Hepatocyte (in vitro differentiated cells): ENCODE data around the gene OR2AG2. TPM values are rescaled to one million over a fixed set of nuclear protein-coding genes. Genes with fewer than 3 reads are reported as not detected.

Experiments used
- DNase-seq: peaks from one replicate; pipeline ENCODE4 v3.0.0-alpha.2; 2016; ENCODE audit warnings: low spot score
- H2AFZ ChIP-seq: fragments of 200-600 bp; sonication (generic); 2 replicates; pipeline ENCODE4 v1.6.0; 2016; ENCODE audit warnings: antibody characterized with exemption, mild to moderate bottlenecking
- H3K27ac ChIP-seq: fragments of 200-600 bp; sonication (generic); 2 replicates; pipeline ENCODE4 v1.5.1; 2016; ENCODE audit warnings: mild to moderate bottlenecking
- H3K27me3 ChIP-seq: fragments of 200-600 bp; sonication (generic); 2 replicates; pipeline ENCODE4 v1.6.1; 2016
- H3K36me3 ChIP-seq: fragments of 200-600 bp; sonication (generic); replicated peaks from 2 replicates; pipeline ENCODE4 v1.5.1; 2016; ENCODE audit warnings: low read depth; ENCODE audit not compliant: insufficient read depth
- H3K4me1 ChIP-seq: fragments of 200-600 bp; sonication (generic); 2 replicates; pipeline ENCODE4 v1.5.1; 2016; ENCODE audit warnings: mild to moderate bottlenecking, moderate library complexity; ENCODE audit not compliant: insufficient read depth
- H3K4me2 ChIP-seq: fragments of 200-600 bp; sonication (generic); 2 replicates; pipeline ENCODE4 v1.6.0; 2016
- H3K4me3 ChIP-seq: fragments of 200-600 bp; sonication (generic); 2 replicates; pipeline ENCODE4 v1.5.1; 2016; ENCODE audit warnings: mild to moderate bottlenecking
- H3K79me2 ChIP-seq: fragments of 200-600 bp; sonication (generic); 2 replicates; pipeline ENCODE4 v1.6.0; 2017; ENCODE audit warnings: mild to moderate bottlenecking
- H3K9me2 ChIP-seq: fragments of 200-600 bp; sonication (generic); replicated peaks from 2 replicates; pipeline ENCODE4 v1.6.0; 2017; ENCODE audit warnings: mild to moderate bottlenecking; ENCODE audit not compliant: insufficient read depth
- H3K9me3 ChIP-seq: fragments of 200-600 bp; sonication (generic); 2 replicates; pipeline ENCODE4 v1.5.1; 2016; ENCODE audit warnings: low read depth, mild to moderate bottlenecking
- H4K20me1 ChIP-seq: fragments of 200-600 bp; sonication (generic); 2 replicates; pipeline ENCODE4 v1.6.0; 2016; ENCODE audit warnings: mild to moderate bottlenecking; ENCODE audit not compliant: insufficient read depth, poor library complexity, severe bottlenecking
- EZH2 ChIP-seq: fragments of 200-600 bp; sonication (generic); IDR thresholded peaks from 2 replicates; pipeline ENCODE4 v1.6.1; 2016; ENCODE audit warnings: antibody characterized with exemption, mild to moderate bottlenecking, borderline replicate concordance
- EZH2phosphoT487 ChIP-seq: fragments of 200-600 bp; sonication (generic); IDR thresholded peaks from one replicate; pipeline ENCODE4 v1.6.1; 2018; ENCODE audit warnings: antibody characterized with exemption, mild to moderate bottlenecking, low read depth, moderate library complexity; ENCODE audit not compliant: unreplicated experiment, severe bottlenecking
- WGBS: methylation state at CpG from one replicate; pipeline ENCODE4 v1.1.6; 2016; ENCODE audit warnings: low lambda C conversion rate; ENCODE audit errors: missing lambda C conversion rate; 5-methylcytosine and 5-hydroxymethylcytosine counted together
- polyA plus RNA-seq: library from polyadenylated mRNA; unstranded; fragments of >200 nt; fragmentation: Nextera tagmentation; extraction: Ambion mirVana; gene quantifications from 2 replicates; pipeline ENCODE4 v1.2.1, GENCODE V29; 2016
- total RNA-seq: library from RNA; depleted of rRNA; stranded (reverse); fragments of >200 nt; gene quantifications from 2 replicates; pipeline ENCODE4 v1.2.3, GENCODE V29; 2014
- TF ChIP-seq, protein P1 (sequence below): fragments of 200-600 bp; sonication (generic); IDR thresholded peaks from 2 replicates; pipeline ENCODE4 v1.5.1; 2016; ENCODE audit warnings: antibody characterized with exemption, mild to moderate bottlenecking; ENCODE audit not compliant: poor library complexity

OR2AG2 gene
- total and polyA plus RNA-seq, 2 experiments from 2014 or later = 0.27 TPM; not detected in 1

DNA sequence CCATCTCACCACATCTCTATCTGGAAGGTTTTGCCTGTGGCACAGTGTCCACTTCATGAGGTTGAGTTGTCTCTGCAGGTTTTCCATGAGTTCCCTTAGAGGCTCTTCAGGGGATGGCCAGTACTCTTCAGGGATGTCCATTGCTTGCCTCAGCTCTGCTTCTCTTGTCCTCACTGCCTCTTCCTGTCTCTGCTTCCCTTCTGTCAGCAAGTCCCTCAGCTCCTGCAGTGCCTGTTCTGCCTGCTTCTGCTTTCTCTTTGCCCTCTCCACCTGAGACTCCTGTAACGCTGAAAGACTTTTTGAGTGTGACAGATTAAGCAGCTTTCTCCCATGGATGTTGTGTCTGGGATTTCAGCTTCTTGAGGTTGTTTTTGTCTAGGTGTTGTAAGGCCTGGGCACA, 50.4 kb downstream of the OR2AG2 start:
- no peak overlapping the region for H3K27ac ChIP-seq
- H3K36me3 ChIP-seq = no peaks in the 10 kb centered on the region
- 75% methylated on average over 1 of the region's 1 CpG for WGBS
- DNase-seq = no peak
- no peaks in the 10 kb centered on the region for H3K4me1 ChIP-seq
- no peaks in the 10 kb centered on the region for H3K9me3 ChIP-seq
- no peak overlapping the region for H3K4me3 ChIP-seq
- no peak overlapping the region for H2AFZ ChIP-seq
- no peaks in the 10 kb centered on the region for H4K20me1 ChIP-seq
- H3K79me2 ChIP-seq = no peaks in the 10 kb centered on the region
- TF ChIP-seq EZH2 (no peak), EZH2phosphoT487 (no peak)
- TF ChIP-seq, protein P1, sequence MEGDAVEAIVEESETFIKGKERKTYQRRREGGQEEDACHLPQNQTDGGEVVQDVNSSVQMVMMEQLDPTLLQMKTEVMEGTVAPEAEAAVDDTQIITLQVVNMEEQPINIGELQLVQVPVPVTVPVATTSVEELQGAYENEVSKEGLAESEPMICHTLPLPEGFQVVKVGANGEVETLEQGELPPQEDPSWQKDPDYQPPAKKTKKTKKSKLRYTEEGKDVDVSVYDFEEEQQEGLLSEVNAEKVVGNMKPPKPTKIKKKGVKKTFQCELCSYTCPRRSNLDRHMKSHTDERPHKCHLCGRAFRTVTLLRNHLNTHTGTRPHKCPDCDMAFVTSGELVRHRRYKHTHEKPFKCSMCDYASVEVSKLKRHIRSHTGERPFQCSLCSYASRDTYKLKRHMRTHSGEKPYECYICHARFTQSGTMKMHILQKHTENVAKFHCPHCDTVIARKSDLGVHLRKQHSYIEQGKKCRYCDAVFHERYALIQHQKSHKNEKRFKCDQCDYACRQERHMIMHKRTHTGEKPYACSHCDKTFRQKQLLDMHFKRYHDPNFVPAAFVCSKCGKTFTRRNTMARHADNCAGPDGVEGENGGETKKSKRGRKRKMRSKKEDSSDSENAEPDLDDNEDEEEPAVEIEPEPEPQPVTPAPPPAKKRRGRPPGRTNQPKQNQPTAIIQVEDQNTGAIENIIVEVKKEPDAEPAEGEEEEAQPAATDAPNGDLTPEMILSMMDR = no peak
- H3K27me3 ChIP-seq = no peaks in the 10 kb centered on the region
- no peaks in the 10 kb centered on the region for H3K9me2 ChIP-seq
- no peak overlapping the region for H3K4me2 ChIP-seq

GRCh38 chr11:6719576-6719975, 52.2 kb downstream of the OR2AG2 start:
- Histone ChIP-seq H2AFZ (no peak overlapping the region), H3K9me3 (no peaks in the 10 kb centered on the region), H3K79me2 (no peaks in the 10 kb centered on the region), H4K20me1 (no peaks in the 10 kb centered on the region), H3K9me2 (no peaks in the 10 kb centered on the region), H3K4me3 (no peak overlapping the region), H3K27ac (no peak overlapping the region), H3K36me3 (no peaks in the 10 kb centered on the region), H3K27me3 (no peaks in the 10 kb centered on the region), H3K4me1 (no peaks in the 10 kb centered on the region), H3K4me2 (no peak overlapping the region)
- WGBS = 61% methylated on average over 1 of the region's 1 CpG
- DNase-seq = no peak
- TF ChIP-seq, protein P1 = no peak
- TF ChIP-seq EZH2 (no peak), EZH2phosphoT487 (no peak)

DNA sequence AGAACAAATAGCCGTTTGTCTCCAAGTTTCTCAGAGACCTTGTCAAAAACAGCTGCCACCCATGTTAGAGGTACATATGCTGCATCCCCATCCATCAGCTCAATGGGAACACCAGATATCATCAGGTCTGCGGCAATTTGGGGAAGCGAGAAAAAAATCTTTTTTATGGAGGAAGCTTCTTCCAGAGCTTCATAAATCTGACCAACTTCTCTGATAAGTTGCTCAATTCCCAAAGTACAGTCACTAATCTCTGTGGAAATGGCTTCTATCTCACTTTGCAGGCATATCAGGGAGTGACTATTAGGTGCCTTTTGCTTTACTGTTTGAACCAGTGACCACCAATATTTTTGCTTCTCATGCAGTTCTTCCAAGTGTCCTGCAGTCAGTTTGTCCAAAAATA, 54.4 kb downstream of the OR2AG2 start:
- Histone ChIP-seq H3K27ac (no peak overlapping the region), H2AFZ (no peak overlapping the region), H3K4me1 (no peaks in the 10 kb centered on the region), H3K27me3 (no peaks in the 10 kb centered on the region), H4K20me1 (no peaks in the 10 kb centered on the region), H3K79me2 (no peaks in the 10 kb centered on the region), H3K9me3 (no peaks in the 10 kb centered on the region), H3K4me2 (no peak overlapping the region), H3K9me2 (no peaks in the 10 kb centered on the region), H3K4me3 (no peak overlapping the region), H3K36me3 (no peaks in the 10 kb centered on the region)
- WGBS = 95% methylated on average over 3 of the region's 3 CpGs
- TF ChIP-seq EZH2 = no peak
- TF ChIP-seq EZH2phosphoT487 = no peak
- TF ChIP-seq, protein P1 = no peak
- DNase-seq = no peak

Other genes with a start within 250 kb of the OR2AG2 start
- gene RRP8, start 168.4 kb downstream of the OR2AG2 start, total RNA-seq = 15.3 and 18.0 TPM in 2 replicates
- gene RRP8, start 168.4 kb downstream of the OR2AG2 start, polyA plus RNA-seq = 26.1 and 27.8 TPM in 2 replicates
- gene ILK, start 168.2 kb downstream of the OR2AG2 start, total RNA-seq = 110 and 114 TPM in 2 replicates
- 126 and 135 TPM in 2 replicates for gene ILK, start 168.2 kb downstream of the OR2AG2 start, polyA plus RNA-seq
- 29.5 and 33.3 TPM in 2 replicates for gene TAF10, start 159.8 kb downstream of the OR2AG2 start, total RNA-seq
- gene TAF10, start 159.8 kb downstream of the OR2AG2 start, polyA plus RNA-seq = 248 and 295 TPM in 2 replicates
- 68.4 and 105 TPM in 2 replicates for gene TPP1, start 152.6 kb downstream of the OR2AG2 start, total RNA-seq
- gene TPP1, start 152.6 kb downstream of the OR2AG2 start, polyA plus RNA-seq = 170 and 185 TPM in 2 replicates
- 8.5 and 15.2 TPM in 2 replicates for gene DCHS1, start 116.2 kb downstream of the OR2AG2 start, total RNA-seq
- gene DCHS1, start 116.2 kb downstream of the OR2AG2 start, polyA plus RNA-seq = 6.3 and 8.0 TPM in 2 replicates
- 34.5 and 71.9 TPM in 2 replicates for gene MRPL17, start 88.6 kb downstream of the OR2AG2 start, total RNA-seq
- gene MRPL17, start 88.6 kb downstream of the OR2AG2 start, polyA plus RNA-seq = 62.7 and 71.9 TPM in 2 replicates
- gene OR2AG1, start 11.0 kb upstream of the OR2AG2 start, total RNA-seq = 0.83 TPM in 1 of 2 replicates, not detected in the other
- gene OR2AG1, start 11.0 kb upstream of the OR2AG2 start, polyA plus RNA-seq = not detected in 2 replicates
- 0.08 and 0.20 TPM in 2 replicates for gene OR6A2, start 27.7 kb upstream of the OR2AG2 start, total RNA-seq
- not detected in 2 replicates for gene OR6A2, start 27.7 kb upstream of the OR2AG2 start, polyA plus RNA-seq
- gene OR10A5, start 73.7 kb upstream of the OR2AG2 start, total RNA-seq = not detected in 2 replicates
- not detected in 2 replicates for gene OR10A5, start 73.7 kb upstream of the OR2AG2 start, polyA plus RNA-seq
- not detected in 2 replicates for gene OR10A2, start 91.1 kb upstream of the OR2AG2 start, total RNA-seq
- gene OR10A2, start 91.1 kb upstream of the OR2AG2 start, polyA plus RNA-seq = 0.04 and 0.12 TPM in 2 replicates
- gene OR10A4, start 104.6 kb upstream of the OR2AG2 start, total RNA-seq = not detected in 2 replicates
- not detected in 2 replicates for gene OR10A4, start 104.6 kb upstream of the OR2AG2 start, polyA plus RNA-seq
- gene OR2D2, start 120.5 kb upstream of the OR2AG2 start, total RNA-seq = 0.24 and 0.30 TPM in 2 replicates
- not detected in 2 replicates for gene OR2D2, start 120.5 kb upstream of the OR2AG2 start, polyA plus RNA-seq
- gene OR2D3, start 149.0 kb upstream of the OR2AG2 start, total RNA-seq = not detected in 2 replicates
- 0.15 TPM in 1 of 2 replicates, not detected in the other for gene OR2D3, start 149.0 kb upstream of the OR2AG2 start, polyA plus RNA-seq
- gene ZNF215, start 154.4 kb upstream of the OR2AG2 start, total RNA-seq = 3.3 and 3.6 TPM in 2 replicates
- gene ZNF215, start 154.4 kb upstream of the OR2AG2 start, polyA plus RNA-seq = 1.2 and 2.0 TPM in 2 replicates
- gene ZNF214, start 248.4 kb upstream of the OR2AG2 start, total RNA-seq = 3.3 and 5.0 TPM in 2 replicates
- 1.4 and 3.4 TPM in 2 replicates for gene ZNF214, start 248.4 kb upstream of the OR2AG2 start, polyA plus RNA-seq
- gene NLRP14, start 248.5 kb upstream of the OR2AG2 start, total RNA-seq = 0.24 and 0.40 TPM in 2 replicates
- not detected in 2 replicates for gene NLRP14, start 248.5 kb upstream of the OR2AG2 start, polyA plus RNA-seq